Occipital lobe (tissue), 2 donors: ENCODE data around the gene ZNF783. TPM values are rescaled to one million over a fixed set of nuclear protein-coding genes. Genes with fewer than 3 reads are reported as not detected.
A peak's percentile ranks its signal among the peaks of the same experiment; 100 is the strongest.
"Not testable (repeated sequence)": the region's sequence is repeated elsewhere in the genome, so short reads cannot be mapped to it uniquely, and the experiment has no call there.

ENCODE experiments used
- DNase-seq: peaks from one replicate; lab custom pipeline; 2025; lab: John Stamatoyannopoulos, UW
- total RNA-seq: library from RNA; depleted of rRNA; stranded (reverse); fragments of >200 nt; gene quantifications from one replicate; pipeline ENCODE4 v1.2.3, GENCODE V29; 2014

ZNF783 gene
- total RNA-seq: 13.3 TPM

DNA sequence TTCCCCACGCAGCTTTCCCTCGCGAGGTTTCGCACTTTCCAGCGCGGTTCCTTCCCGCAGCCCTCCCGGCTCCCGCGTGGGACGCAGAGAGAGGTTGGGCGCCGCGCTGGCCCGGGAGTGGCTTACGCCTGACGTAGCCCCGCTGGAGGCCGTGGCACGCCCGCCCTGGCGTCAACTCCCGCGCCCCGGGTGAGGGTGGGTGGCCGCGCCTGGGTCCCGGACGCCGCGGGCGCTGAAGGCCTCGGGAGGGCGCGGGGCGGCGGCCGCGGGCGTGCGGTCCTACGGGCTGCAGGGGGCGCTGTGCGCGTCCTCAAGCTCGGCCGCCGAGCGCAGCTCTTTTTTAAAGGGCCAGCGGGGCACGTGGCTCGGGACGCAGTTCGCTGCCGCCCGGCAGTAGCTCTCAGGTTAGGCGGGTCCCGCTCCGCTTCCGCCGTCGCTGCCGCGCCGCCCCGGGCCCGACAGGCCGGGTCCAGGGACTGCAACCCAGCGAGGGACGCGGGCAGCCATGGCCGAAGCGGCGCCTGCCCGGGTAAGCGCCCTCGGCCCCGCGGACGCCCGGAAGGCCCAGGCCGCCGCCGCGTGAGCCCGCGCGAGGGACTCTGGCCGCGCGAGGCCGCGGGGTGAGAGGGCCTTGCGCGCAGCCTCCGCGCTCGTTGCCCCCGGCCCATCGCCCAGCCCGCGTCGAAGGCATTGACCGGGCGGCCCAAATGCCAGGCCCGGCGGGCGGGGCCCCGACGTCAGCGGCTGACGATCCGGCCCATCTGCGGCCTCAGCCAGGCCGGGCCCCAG lies at the start of gene ZNF783:
Gene ZNF783 (plus strand): TSS at position 368 of the 789 bp plus-strand sequence. CDS start 138 bp downstream, at position 506.
- DNase-seq: peak; percentile 78

GRCh38 chr7:149214020-149214720 lies 47.8 kb upstream of the ZNF783 start:
- no peak for DNase-seq

- no peak for DNase-seq
Observed at GRCh38 chr7:149216402-149216801, 45.6 kb upstream of the ZNF783 start.

- no peak for DNase-seq
Observed at GRCh38 chr7:149217570-149217969, 44.4 kb upstream of the ZNF783 start.

- DNase-seq: no peak
Observed at GRCh38 chr7:149218469-149219420, 43.3 kb upstream of the ZNF783 start.

DNA sequence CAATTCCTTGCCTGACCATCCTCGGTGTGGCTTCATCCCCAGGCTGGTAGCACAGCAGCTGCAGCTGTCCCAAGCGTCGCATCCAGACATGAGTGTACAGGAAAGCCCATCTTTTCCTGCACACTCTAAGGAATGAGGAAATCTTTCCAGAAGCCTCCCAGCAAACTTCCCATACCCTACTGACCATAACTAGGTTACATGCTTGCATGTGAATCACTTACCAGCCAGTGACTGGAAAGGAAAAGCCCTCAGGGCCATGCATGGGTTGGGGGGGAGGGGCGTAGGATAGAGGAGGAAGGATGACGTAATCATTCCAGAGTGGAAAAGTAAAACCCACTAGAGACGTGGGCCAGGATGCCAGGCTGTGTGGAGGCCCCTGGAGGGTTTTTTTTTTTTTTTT lies 41.5 kb upstream of the ZNF783 start:
- DNase-seq: no peak

DNA sequence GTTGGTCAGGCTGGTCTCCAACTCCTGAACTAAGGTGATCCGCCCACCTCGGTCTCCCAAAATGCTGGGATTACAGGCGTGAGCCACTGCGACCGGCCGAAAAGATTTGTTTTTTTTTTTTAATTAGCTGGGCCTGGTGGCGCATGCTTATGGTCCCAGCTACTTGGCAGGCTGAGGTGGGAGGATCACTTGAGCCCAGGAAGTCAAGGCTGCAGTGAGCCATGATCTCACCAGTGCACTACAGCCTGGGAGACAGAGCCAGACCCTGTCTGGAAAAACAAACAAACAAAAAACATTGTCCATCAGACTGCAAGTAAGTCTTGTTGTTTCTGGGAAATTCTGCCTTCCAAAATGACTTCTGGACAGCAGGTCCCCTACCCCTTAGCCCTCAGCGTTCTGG lies 38.8 kb upstream of the ZNF783 start:
- DNase-seq: no peak

DNA sequence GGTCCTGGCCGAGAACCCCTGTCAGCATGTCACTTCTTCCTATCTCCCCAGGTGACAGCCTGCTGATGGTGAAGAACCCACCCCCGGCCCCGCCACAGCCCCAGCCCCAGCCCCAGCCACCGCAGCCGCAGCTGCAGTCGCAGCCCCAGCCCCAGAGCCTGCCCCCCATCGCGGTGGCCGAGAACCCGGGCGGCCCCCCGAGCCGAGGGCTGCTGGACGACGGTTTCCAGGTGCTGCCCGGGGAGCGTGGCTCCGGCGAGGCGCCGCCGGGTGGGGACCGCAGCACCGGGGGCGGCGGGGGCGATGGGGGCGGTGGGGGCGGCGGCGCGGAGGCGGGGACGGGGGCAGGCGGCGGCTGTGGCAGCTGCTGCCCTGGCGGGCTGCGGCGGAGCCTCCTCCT lies 38.2 kb upstream of the ZNF783 start:
- DNase-seq: no peak

- no peak for DNase-seq
Observed at GRCh38 chr7:149224352-149224751, 37.6 kb upstream of the ZNF783 start.

- DNase-seq: no peak
Observed at GRCh38 chr7:149225106-149225505, 36.9 kb upstream of the ZNF783 start.

GRCh38 chr7:149225656-149226055 lies 36.3 kb upstream of the ZNF783 start:
- no peak for DNase-seq

DNA sequence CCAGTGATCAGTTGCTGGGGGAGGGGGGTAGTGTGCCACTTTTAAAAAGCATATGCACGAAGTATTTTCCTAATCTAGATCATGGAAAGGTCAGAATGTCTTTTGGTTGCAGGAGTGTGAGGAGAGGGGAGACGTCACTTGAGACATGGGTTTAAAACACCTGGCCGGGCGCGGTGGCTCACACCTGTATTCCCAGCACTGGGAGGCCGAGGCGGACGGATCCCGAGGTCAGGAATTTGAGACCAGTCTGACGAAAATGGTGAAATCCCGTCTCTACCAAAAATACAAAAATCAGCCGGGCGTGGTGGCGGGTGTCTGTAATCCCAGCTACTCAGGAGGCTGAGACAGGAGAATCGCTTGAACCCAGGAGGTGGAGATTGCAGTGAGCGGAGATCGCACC lies 35.6 kb upstream of the ZNF783 start:
- not testable (repeated sequence) for DNase-seq

GRCh38 chr7:149226840-149227494 lies 35.0 kb upstream of the ZNF783 start:
- DNase-seq: no peak

DNA sequence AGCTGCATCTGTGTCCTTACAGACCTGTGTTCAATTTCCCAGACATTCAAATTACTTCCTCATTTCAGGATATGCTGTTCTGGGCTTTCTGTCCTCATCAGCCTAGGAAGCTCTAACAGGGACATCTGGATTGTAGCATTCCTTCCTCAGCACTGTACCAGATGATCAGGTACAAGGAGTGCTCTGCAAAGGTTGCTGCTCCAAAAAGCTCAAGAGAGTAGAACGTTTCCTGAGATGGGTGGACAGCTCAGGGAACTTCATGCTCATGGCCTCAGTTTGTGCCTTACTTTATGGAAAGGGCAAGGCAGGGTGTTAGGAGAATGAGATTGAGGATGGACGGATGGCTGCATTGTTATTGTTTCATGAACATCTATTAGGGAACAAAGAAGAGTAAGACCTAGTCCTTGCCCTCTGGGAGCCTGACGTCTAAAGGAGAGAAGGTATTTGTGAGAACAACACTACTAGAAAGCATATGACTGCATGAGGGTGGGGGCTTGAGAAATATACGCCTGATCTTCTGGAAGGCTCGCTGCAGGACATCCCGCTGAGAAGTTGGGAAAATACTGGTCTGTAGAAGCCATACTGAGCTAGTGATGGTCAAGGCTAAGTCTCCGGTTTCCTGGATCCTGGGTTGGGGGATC lies 33.0 kb upstream of the ZNF783 start:
- no peak for DNase-seq

- DNase-seq: no peak
Observed at GRCh38 chr7:149229526-149229925, 32.5 kb upstream of the ZNF783 start.

GRCh38 chr7:149232362-149232761 lies 29.6 kb upstream of the ZNF783 start:
- DNase-seq: no peak

GRCh38 chr7:149233655-149234204 lies 28.3 kb upstream of the ZNF783 start:
- DNase-seq: not testable (repeated sequence)

DNA sequence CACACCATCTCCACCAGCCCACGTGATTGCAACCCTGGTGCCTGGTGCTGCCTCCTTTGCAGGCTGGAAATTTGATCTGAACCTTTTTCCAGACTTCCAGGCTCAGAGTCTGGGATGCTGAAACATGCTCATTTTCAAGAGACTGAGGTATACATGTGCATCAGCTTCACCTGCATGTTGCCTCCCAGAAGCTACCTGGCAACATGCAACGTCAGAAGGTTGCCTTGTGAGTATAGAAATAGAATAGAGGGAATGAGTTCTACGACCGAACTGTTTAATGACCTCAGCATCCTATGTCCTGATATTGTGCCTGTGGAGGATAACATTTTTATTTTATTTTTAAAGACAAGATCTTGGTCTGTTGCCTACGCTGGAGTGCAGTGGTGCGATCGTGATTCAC lies 24.5 kb upstream of the ZNF783 start:
- no peak for DNase-seq

GRCh38 chr7:149238051-149238450 lies 23.9 kb upstream of the ZNF783 start:
- DNase-seq: no peak

DNA sequence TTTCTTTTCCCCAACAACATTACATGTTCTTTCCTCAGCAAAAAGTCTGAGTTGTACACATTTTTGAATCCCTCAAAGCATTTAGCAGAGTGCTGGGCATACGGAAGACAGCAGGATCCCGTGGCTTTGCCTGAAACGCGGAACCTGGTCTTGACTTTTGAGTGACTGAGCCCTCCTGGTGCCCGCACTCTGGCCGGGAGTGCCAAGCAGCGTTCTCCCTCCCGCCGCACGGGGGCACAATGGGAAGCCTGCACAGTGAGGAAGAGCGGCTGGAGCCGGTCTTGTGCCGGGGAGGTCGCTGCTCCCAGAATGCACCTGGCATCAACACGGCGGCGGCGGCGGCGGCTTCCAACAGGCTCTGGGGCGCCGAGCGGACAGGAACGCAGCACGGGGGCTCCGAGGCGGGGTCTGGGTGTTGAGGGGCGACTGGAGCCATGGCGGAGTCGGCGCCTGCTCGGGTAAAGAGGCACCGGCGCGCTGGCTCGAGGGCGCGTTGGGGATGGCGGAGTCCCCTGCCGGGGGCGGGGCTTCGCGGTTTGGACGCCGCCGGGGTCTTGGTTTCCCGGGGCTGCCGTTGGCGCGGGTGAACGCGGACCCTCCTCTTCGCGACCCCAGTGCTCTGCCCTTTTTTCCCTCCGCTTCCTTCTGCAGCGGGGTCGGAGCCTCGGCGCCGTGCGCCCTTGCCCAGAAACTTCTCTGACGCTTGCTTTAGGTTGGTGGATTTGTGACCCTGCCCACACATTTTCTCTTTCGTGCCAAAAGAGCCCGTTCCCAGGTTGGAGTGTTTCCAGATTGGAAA lies 22.5 kb upstream of the ZNF783 start, which contains the start of gene ZNF212:
Gene ZNF212 (plus strand): TSS at position 307 of the 799 bp plus-strand sequence. CDS start 128 bp downstream, at position 435.
- DNase-seq: peak; percentile 84
